ENCODE measurements around the gene CCDC196. TPM values are rescaled to one million over a fixed set of nuclear protein-coding genes. Genes with fewer than 3 reads are reported as not detected.

CCDC196 gene
- total RNA-seq, 1 donor from 2014 or later = not detected

Other genes with a start within 250 kb of the CCDC196 start
- 12.4 to 25.0 TPM (median 17.5 TPM) in 3 replicates for gene GPHN, start 21.8 kb downstream of the CCDC196 start, total RNA-seq

Measured in chondrocyte (in vitro differentiated cells).